ENCODE measurements around the gene GADD45GIP1.
"Not testable (repeated sequence)": the region's sequence is repeated elsewhere in the genome, so short reads cannot be mapped to it uniquely, and the experiment has no call there.

GADD45GIP1 gene

DNA sequence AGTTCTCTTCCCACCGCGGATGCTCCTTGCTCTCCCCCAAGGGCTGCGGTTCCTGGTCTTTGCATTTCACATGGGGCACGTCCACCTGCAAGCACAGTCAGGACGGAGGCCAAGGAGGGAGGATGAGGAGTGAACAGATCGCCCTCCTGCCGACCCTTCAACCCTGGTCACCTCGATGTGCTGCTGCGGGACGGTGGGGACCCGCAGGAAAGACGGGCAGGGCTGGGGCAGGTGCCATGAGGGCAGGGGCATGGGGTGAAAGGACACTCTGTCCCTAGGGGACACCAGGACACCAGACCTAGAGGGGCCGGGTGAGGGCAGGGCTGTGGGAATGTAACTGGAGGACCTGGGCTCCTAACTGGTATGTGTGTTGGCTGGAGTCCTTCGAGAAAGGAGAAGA lies 38.8 kb downstream of the GADD45GIP1 start:
- no peak for FAIRE-seq
- DNase-seq (ENCODE audit: extremely low spot score, insufficient read length, low read depth), result no peak

- FAIRE-seq; DNase-seq (ENCODE audit: extremely low spot score, insufficient read length, low read depth): not testable (repeated sequence)
Observed at GRCh38 chr19:12915860-12916259, 41.2 kb downstream of the GADD45GIP1 start.

GRCh38 chr19:12913851-12914690 lies 43.0 kb downstream of the GADD45GIP1 start:
- DNase-seq (ENCODE audit: extremely low spot score, insufficient read length, low read depth), result no peak
- peak; percentile 55 for FAIRE-seq

- FAIRE-seq (no peak), DNase-seq (ENCODE audit: extremely low spot score, insufficient read length, low read depth) (no peak)
Observed at GRCh38 chr19:12913011-12913561, 43.9 kb downstream of the GADD45GIP1 start.

- DNase-seq (ENCODE audit: extremely low spot score, insufficient read length, low read depth), result no peak
- no peak for FAIRE-seq
Observed at GRCh38 chr19:12912571-12912970, 44.5 kb downstream of the GADD45GIP1 start.

DNA sequence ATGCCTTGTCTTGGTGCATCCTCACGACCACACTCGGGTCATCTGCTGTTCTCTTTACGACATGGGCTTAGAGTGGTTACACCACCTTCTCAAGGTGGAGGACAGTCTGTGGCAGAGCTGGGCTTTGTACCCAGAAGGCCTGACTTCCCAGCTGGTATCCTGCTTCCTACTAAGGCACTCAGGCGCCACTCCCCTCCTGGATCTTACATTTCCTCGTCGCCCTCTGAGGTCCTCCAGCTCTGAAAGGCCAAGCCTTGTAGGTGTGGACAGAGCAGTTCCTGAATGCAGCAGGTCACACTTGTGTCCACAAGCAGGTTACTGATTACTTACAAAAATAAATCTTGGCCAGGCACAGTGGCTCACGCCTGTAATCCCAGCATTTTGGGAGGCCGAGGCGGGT lies 49.9 kb downstream of the GADD45GIP1 start:
- DNase-seq (ENCODE audit: extremely low spot score, insufficient read length, low read depth) (no peak), FAIRE-seq (no peak)
